Liver (tissue), 3 donors: ENCODE measurements around the gene EIF4B.

Source experiments
- FOXA1 ChIP-seq: IDR thresholded peaks from 2 replicates; pipeline ENCODE4 v1.6.1; 2016; ENCODE audit warnings: antibody characterized with exemption
- TAF1 ChIP-seq: conservative IDR thresholded peaks from 2 replicates; pipeline ENCODE4 v1.6.1; 2016; ENCODE audit warnings: antibody characterized with exemption, mild to moderate bottlenecking
- TF ChIP-seq, protein P1 (sequence below): IDR thresholded peaks from 2 replicates; pipeline ENCODE4 v1.6.1; 2016; ENCODE audit warnings: antibody characterized with exemption
- TF ChIP-seq, protein P2 (sequence below): IDR thresholded peaks from 2 replicates; pipeline ENCODE4 v1.6.1; 2016; ENCODE audit warnings: antibody characterized with exemption
- TF ChIP-seq, protein P3 (sequence below): fragments of 150-350 bp; IDR thresholded peaks from 2 replicates; pipeline ENCODE4 v1.5.1; 2017; ENCODE audit warnings: improper control_type of control experiment, low read depth, low read length; ENCODE audit not compliant: missing input control
- donor health status: healthy.
- donor health status: healthy.

- TF ChIP-seq TAF1 (no peak), FOXA1 (no peak)
- TF ChIP-seq, protein P1, sequence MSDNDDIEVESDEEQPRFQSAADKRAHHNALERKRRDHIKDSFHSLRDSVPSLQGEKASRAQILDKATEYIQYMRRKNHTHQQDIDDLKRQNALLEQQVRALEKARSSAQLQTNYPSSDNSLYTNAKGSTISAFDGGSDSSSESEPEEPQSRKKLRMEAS = no peak
- TF ChIP-seq, protein P2, sequence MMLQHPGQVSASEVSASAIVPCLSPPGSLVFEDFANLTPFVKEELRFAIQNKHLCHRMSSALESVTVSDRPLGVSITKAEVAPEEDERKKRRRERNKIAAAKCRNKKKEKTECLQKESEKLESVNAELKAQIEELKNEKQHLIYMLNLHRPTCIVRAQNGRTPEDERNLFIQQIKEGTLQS = no peak
- TF ChIP-seq, protein P3, sequence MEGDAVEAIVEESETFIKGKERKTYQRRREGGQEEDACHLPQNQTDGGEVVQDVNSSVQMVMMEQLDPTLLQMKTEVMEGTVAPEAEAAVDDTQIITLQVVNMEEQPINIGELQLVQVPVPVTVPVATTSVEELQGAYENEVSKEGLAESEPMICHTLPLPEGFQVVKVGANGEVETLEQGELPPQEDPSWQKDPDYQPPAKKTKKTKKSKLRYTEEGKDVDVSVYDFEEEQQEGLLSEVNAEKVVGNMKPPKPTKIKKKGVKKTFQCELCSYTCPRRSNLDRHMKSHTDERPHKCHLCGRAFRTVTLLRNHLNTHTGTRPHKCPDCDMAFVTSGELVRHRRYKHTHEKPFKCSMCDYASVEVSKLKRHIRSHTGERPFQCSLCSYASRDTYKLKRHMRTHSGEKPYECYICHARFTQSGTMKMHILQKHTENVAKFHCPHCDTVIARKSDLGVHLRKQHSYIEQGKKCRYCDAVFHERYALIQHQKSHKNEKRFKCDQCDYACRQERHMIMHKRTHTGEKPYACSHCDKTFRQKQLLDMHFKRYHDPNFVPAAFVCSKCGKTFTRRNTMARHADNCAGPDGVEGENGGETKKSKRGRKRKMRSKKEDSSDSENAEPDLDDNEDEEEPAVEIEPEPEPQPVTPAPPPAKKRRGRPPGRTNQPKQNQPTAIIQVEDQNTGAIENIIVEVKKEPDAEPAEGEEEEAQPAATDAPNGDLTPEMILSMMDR = no peak
Measured at GRCh38 chr12:53082637-53083175, 76.5 kb downstream of the EIF4B start.
